ENCODE data around the gene UPF1. TPM values are rescaled to one million over a fixed set of nuclear protein-coding genes. Genes with fewer than 3 reads are reported as not detected.

The UPF1 gene
- total RNA-seq, 1 donor from 2014 or later, result 76.5 TPM

DNA sequence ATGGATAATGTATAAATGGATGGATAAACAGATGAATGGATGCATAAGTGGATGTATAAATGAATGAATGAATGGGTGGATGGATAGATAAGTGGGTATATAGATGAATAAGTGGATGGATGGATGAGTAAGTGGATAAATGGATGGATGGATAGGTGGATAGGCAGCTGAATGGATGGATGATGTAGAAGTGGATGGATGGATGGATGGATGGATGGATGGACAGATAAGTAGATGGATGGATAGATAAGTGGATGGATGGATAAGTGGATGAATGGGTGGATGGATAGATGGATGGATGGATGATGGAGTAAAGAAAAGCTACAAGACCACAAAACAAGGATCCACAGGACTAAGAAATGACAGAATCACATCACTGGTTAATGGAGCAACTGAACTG lies 31.7 kb upstream of the UPF1 start:
- Mint-ChIP-seq H3K4me1 (ENCODE audit: unreplicated experiment) (peaks cover 4% of the 10 kb centered on the region), H3K27me3 (peaks cover 24% of the 10 kb centered on the region), H3K36me3 (no peaks in the 10 kb centered on the region), H3K27ac (no peak overlapping the region), H3K4me3 (no peak overlapping the region), H3K9me3 (no peaks in the 10 kb centered on the region)
- no peak for DNase-seq (ENCODE audit: extremely low spot score, unreplicated experiment)
- TF ChIP-seq, protein P1, sequence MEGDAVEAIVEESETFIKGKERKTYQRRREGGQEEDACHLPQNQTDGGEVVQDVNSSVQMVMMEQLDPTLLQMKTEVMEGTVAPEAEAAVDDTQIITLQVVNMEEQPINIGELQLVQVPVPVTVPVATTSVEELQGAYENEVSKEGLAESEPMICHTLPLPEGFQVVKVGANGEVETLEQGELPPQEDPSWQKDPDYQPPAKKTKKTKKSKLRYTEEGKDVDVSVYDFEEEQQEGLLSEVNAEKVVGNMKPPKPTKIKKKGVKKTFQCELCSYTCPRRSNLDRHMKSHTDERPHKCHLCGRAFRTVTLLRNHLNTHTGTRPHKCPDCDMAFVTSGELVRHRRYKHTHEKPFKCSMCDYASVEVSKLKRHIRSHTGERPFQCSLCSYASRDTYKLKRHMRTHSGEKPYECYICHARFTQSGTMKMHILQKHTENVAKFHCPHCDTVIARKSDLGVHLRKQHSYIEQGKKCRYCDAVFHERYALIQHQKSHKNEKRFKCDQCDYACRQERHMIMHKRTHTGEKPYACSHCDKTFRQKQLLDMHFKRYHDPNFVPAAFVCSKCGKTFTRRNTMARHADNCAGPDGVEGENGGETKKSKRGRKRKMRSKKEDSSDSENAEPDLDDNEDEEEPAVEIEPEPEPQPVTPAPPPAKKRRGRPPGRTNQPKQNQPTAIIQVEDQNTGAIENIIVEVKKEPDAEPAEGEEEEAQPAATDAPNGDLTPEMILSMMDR (conservative IDR thresholded peaks at IDR 0.05), result no peak

DNA sequence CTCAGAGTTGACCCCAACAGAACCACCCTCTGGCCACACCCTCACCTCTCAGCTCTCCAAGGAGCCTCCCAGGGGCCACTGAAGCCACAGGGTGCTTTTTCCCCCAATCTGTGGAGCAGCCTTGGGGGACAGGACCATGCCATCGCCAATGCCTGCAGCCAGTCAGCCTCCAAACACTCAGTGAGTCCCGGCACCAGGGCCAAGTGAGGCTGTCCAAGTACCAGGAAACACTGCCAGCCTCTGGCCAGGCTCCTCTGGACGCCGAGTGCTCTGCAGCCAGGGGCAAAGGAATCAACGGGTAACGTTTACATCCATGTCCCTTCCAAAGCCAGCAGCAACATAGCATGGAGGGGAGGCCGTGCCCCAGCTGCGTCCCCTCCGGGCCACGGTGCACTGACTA lies 31.1 kb upstream of the UPF1 start:
- TF ChIP-seq, protein P1 (conservative IDR thresholded peaks at IDR 0.05), result no peak
- H3K36me3 Mint-ChIP-seq, result no peaks in the 10 kb centered on the region
- DNase-seq (ENCODE audit: extremely low spot score, unreplicated experiment), result no peak
- H3K27me3 Mint-ChIP-seq, result peaks cover 21% of the 10 kb centered on the region
- no peak overlapping the region for H3K27ac Mint-ChIP-seq
- H3K4me1 Mint-ChIP-seq (ENCODE audit: unreplicated experiment), result peaks cover 4% of the 10 kb centered on the region
- no peaks in the 10 kb centered on the region for H3K9me3 Mint-ChIP-seq
- H3K4me3 Mint-ChIP-seq, result no peak overlapping the region

DNA sequence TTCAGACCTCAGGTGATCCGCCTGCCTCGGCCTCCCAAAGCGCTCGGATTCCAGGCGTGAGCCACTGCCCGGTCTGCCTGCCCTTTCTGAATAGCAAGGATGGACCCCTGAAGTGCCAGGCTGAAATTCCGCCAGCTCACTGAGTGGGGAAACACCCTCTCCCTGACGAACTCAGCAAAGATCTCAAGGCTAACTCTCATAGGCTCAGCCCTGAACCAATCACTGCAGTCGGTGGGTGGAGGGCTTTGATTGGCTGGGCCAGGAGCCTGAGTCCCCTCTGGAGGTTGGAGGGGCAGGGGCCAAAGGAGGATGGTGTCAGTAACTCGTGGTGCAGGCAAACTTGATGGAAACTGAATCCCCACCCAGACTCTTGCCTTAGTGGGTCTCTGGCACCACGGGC lies 29.4 kb upstream of the UPF1 start:
- no peak overlapping the region for H3K4me3 Mint-ChIP-seq
- DNase-seq (ENCODE audit: extremely low spot score, unreplicated experiment), result no peak
- H3K27ac Mint-ChIP-seq, result no peak overlapping the region

DNA sequence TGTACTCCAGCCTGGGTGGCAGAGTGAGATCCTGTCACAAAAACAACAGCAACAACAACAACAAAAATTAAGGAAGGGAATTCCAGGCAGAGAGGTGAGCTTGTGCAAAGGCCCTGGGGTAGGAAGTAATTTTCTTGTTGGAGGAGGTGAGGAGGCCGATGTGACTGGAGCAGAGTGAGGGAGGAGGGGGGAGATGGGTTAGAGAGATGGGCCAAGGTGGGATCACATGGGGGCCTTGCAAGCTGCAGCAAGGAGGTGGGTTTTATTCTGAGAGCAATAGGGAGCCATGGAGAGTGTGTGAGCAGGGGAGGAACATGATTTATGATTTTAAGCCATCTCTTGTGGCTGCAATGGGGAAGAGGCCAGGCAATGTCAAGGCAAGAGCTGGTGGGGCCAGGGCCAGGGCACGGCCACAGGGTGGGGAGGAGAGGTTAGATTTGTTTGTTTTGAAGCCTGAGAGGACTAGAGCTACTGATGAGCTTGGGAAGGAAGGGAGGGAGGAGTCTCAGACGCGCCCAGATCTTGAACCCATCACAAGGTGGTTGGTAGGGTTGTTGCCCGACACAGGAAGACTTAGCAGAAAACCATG lies 28.1 kb upstream of the UPF1 start:
- DNase-seq (ENCODE audit: extremely low spot score, unreplicated experiment), result no peak
- H3K27ac Mint-ChIP-seq, result no peak overlapping the region
- peaks cover 4% of the 10 kb centered on the region for H3K4me1 Mint-ChIP-seq (ENCODE audit: unreplicated experiment)
- H3K27me3 Mint-ChIP-seq, result peaks cover 3% of the 10 kb centered on the region
- TF ChIP-seq, protein P1 (conservative IDR thresholded peaks at IDR 0.05), result no peak
- H3K36me3 Mint-ChIP-seq, result no peaks in the 10 kb centered on the region
- H3K4me3 Mint-ChIP-seq, result no peak overlapping the region
- H3K9me3 Mint-ChIP-seq, result no peaks in the 10 kb centered on the region

More for the DNA sequence above, 29.4 kb upstream of the UPF1 start:
- H3K27me3 Mint-ChIP-seq, result peaks cover 6% of the 10 kb centered on the region
- H3K9me3 Mint-ChIP-seq, result no peaks in the 10 kb centered on the region
- TF ChIP-seq, protein P1 (conservative IDR thresholded peaks at IDR 0.05), result no peak
- no peaks in the 10 kb centered on the region for H3K36me3 Mint-ChIP-seq
- peaks cover 4% of the 10 kb centered on the region for H3K4me1 Mint-ChIP-seq (ENCODE audit: unreplicated experiment)

DNA sequence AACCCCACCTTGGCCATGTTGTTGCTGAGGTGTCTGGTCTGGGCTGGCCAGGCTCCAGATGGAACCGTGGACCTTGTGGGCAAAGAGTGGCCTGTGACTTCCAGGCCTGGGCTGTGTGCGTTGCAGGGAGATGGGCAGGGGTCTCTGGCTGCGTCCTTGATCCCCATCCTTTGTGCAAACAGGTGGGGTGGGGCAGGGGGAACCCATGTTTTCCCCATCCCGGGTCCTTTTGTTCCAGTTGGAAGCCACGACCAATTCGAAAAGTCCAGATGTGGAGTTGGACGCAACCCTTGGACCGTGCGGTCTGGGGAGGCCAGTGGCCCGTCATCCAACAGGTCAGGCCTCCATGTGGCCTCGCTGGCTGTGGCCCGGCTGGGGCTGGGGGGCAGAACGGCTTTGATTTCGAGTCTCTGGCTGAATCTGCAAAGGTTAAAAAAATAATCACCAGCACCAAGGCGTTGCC lies 27.6 kb upstream of the UPF1 start:
- no peaks in the 10 kb centered on the region for H3K4me1 Mint-ChIP-seq (ENCODE audit: unreplicated experiment)
- H3K27me3 Mint-ChIP-seq, result peaks cover 3% of the 10 kb centered on the region
- no peak overlapping the region for H3K4me3 Mint-ChIP-seq
- TF ChIP-seq, protein P1 (conservative IDR thresholded peaks at IDR 0.05), result no peak
- H3K36me3 Mint-ChIP-seq, result no peaks in the 10 kb centered on the region
- DNase-seq (ENCODE audit: extremely low spot score, unreplicated experiment), result no peak
- no peaks in the 10 kb centered on the region for H3K9me3 Mint-ChIP-seq
- no peak overlapping the region for H3K27ac Mint-ChIP-seq

All from type B pancreatic cell (in vitro differentiated cells).